A673 (cell line): Measurements from ENCODE around the gene WDR88. TPM values are rescaled to one million over a fixed set of nuclear protein-coding genes. Genes with fewer than 3 reads are reported as not detected.

ENCODE experiments used
- BruUV-seq: library from RNA; stranded (reverse); fragments of 400-500 nt; replicated peaks from 2 replicates; lab custom pipeline; 2021; lab: Mats Ljungman, UMichigan
- CTCF ChIA-PET: fragments of 300-600 bp; sonication (Branson Sonifier 250); formaldehyde crosslinking; loops from one replicate; lab custom pipeline; 2022; ENCODE audit warnings: antibody characterized with exemption; lab: Charles Lee
- POLR2A ChIA-PET: fragments of 300-600 bp; sonication (Branson Sonifier 250); formaldehyde crosslinking; loops from one replicate; lab custom pipeline; 2022; ENCODE audit warnings: antibody characterized with exemption; ENCODE audit not compliant: low non-redundant PET; lab: Charles Lee
- DNase-seq: peaks from one replicate; pipeline ENCODE4 v3.0.0-alpha.2; 2015; ENCODE audit warnings: low spot score
- H3K27ac ChIP-seq: fragments of 200-600 bp; sonication (generic); 2 replicates; pipeline ENCODE4 v1.5.1; 2016; ENCODE audit warnings: mixed run types, low read depth, mild to moderate bottlenecking, mixed read lengths, antibody characterized with exemption, low read length; ENCODE audit not compliant: poor library complexity, severe bottlenecking
- H3K27me3 ChIP-seq: fragments of 200-600 bp; sonication (generic); replicated peaks from 2 replicates; pipeline ENCODE4 v1.6.1; 2017; ENCODE audit warnings: mixed run types, low read depth, mild to moderate bottlenecking, mixed read lengths, antibody characterized with exemption, low read length; ENCODE audit not compliant: insufficient read depth, poor library complexity
- H3K36me3 ChIP-seq: fragments of 200-600 bp; sonication (generic); 2 replicates; pipeline ENCODE4 v1.6.1; 2016; ENCODE audit warnings: mixed run types, mild to moderate bottlenecking, mixed read lengths, antibody characterized with exemption, low read length; ENCODE audit not compliant: insufficient read depth, poor library complexity, severe bottlenecking
- H3K4me1 ChIP-seq: fragments of 200-600 bp; sonication (generic); 2 replicates; pipeline ENCODE4 v1.6.1; 2017; ENCODE audit warnings: mixed run types, mild to moderate bottlenecking, mixed read lengths, antibody characterized with exemption, low read length; ENCODE audit not compliant: insufficient read depth, poor library complexity, severe bottlenecking
- H3K4me3 ChIP-seq: fragments of 200-600 bp; sonication (generic); 2 replicates; pipeline ENCODE4 v1.5.1; 2016; ENCODE audit warnings: low read depth, mixed run types, mild to moderate bottlenecking, mixed read lengths, low read length; ENCODE audit not compliant: poor library complexity, severe bottlenecking
- H3K9me3 ChIP-seq: fragments of 200-600 bp; sonication (generic); 2 replicates; pipeline ENCODE4 v1.6.1; 2016; ENCODE audit warnings: mixed run types, low read depth, mild to moderate bottlenecking, mixed read lengths, antibody characterized with exemption, low read length; ENCODE audit not compliant: poor library complexity, severe bottlenecking
- CTCF ChIP-seq: fragments of 300-800, 200-600 bp; sonication (generic); conservative IDR thresholded peaks from 2 replicates; pipeline ENCODE4 v1.5.1; 2017; ENCODE audit warnings: low read depth, mild to moderate bottlenecking, antibody characterized with exemption, low read length, moderate library complexity, mixed read lengths
- EZH2 ChIP-seq: fragments of 200-600 bp; sonication (generic); IDR thresholded peaks from 2 replicates; pipeline ENCODE4 v1.6.1; 2017; ENCODE audit warnings: borderline replicate concordance, low read depth, mild to moderate bottlenecking, mixed read lengths, antibody characterized with exemption, low read length; ENCODE audit not compliant: poor library complexity, severe bottlenecking
- intact Hi-C: fragments of 100-400 bp; cut with micrococcal nuclease; formaldehyde crosslinking; loops from one replicate; pipeline ENCODE4 v1.10.0; 2022; ENCODE audit not compliant: unreplicated experiment
- total RNA-seq: library from RNA; stranded (reverse); gene quantifications from 2 replicates; pipeline ENCODE4 v1.2.3, GENCODE V29; 2021

Gene WDR88
- total RNA-seq, 1 experiment from 2014 or later = not detected

DNA sequence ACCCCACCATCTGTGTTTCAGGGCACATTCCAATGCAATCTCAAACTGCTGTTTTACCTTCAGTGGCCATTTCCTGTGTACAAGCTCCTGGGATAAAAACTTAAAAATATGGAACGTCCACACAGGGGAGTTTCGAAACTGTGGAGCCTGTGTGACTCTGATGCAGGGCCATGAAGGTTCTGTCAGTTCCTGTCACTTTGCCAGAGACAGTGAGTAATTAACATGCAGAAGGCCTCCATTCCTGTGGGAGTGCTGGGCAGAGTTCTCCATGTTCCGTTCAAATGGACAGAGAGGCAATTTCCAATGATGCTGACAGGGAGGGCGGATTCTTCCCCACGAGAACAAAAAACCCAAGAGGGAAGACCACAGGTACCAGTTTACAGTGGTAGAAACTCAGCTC lies 24.4 kb downstream of the WDR88 start:
- DNase-seq = no peak
- POLR2A ChIA-PET = no interaction called here

GRCh38 chr19:33157906-33158305 lies 26.0 kb downstream of the WDR88 start:
- no peak for TF ChIP-seq CTCF
- TF ChIP-seq EZH2 = no peak
- no TSS peak for BruUV-seq
- POLR2A ChIA-PET = no interaction called here

More for the DNA sequence above, 24.4 kb downstream of the WDR88 start:
- H3K9me3 ChIP-seq = no peaks in the 10 kb centered on the region
- H3K4me1 ChIP-seq = no peaks in the 10 kb centered on the region
- intact Hi-C loops = no loop called here
- no peak overlapping the region for H3K4me3 ChIP-seq
- no peaks in the 10 kb centered on the region for H3K36me3 ChIP-seq
- H3K27ac ChIP-seq = no peak overlapping the region
- H3K27me3 ChIP-seq = no peaks in the 10 kb centered on the region
- CTCF ChIA-PET = no interaction called here
- no peak for TF ChIP-seq CTCF
- no peak for TF ChIP-seq EZH2
- no TSS peak for BruUV-seq

DNA sequence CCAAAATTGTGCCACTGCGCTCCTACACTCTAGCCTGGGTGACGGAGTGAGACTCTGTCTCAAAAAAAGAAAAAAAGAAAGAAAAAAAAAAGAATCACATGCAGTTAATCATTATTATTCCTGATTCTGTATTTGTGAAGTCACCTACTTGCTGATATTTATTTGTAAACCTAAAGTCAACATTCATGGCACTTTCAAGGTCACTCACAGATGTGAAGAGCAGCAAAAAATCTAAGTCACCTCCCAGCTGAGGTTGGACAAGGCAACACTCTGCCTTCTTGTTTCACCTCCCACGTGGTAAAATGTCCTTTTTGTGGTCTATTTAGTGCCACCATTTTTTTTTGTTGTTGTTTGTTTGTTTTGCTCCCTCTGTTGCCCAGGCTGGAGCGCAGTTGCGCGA lies 26.5 kb downstream of the WDR88 start:
- Histone ChIP-seq H3K4me3 (no peak overlapping the region), H3K27me3 (no peaks in the 10 kb centered on the region), H3K36me3 (no peaks in the 10 kb centered on the region), H3K27ac (no peak overlapping the region), H3K4me1 (no peaks in the 10 kb centered on the region), H3K9me3 (no peaks in the 10 kb centered on the region)
- intact Hi-C loops = no loop called here
- BruUV-seq = no TSS peak
- ChIA-PET POLR2A (no interaction called here), CTCF (no interaction called here)
- no peak for DNase-seq
- TF ChIP-seq CTCF = no peak
- TF ChIP-seq EZH2 = no peak

More at GRCh38 chr19:33157906-33158305, 26.0 kb downstream of the WDR88 start:
- Histone ChIP-seq H3K4me3 (no peak overlapping the region), H3K27me3 (no peaks in the 10 kb centered on the region), H3K27ac (no peak overlapping the region), H3K9me3 (no peaks in the 10 kb centered on the region), H3K36me3 (no peaks in the 10 kb centered on the region), H3K4me1 (no peaks in the 10 kb centered on the region)
- CTCF ChIA-PET = no interaction called here
- DNase-seq = no peak
- intact Hi-C loops = no loop called here
